Measurements from ENCODE around the gene TMEM205.

Gene TMEM205

DNA sequence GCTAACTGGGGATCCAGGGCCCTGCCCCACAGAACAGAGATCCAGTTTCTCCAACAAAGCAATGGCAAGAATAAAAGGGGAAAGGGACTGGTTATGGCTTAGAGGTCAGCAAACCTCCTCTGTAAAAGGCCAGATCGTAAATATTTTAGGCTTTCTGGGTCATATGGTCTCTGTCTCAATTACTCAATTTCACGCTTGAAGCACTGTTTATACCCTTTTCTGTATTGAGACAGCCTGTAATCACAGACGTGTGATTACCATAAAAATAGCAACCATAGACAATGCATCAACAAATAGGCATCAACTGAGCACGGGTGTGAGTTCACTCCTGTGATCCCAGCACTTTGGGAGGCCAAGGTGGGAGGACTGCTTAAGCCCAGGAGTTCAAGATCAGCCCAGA lies 15.9 kb downstream of the TMEM205 start:
- no peak for DNase-seq
- peak overlapping the region; percentile 80 for H3K27ac Mint-ChIP-seq
- H3K4me1 Mint-ChIP-seq, result peaks cover 8% of the 10 kb centered on the region
- H3K4me3 Mint-ChIP-seq, result no peak overlapping the region
- H3K27me3 Mint-ChIP-seq (ENCODE audit: low read depth, poor library complexity), result no peaks in the 10 kb centered on the region
- TF ChIP-seq CTCF (IDR thresholded peaks at IDR 0.05), result no peak
- H3K9me3 Mint-ChIP-seq, result no peaks in the 10 kb centered on the region
- peaks cover 39% of the 10 kb centered on the region for H3K36me3 Mint-ChIP-seq (ENCODE audit: low read depth)

GRCh38 chr19:11325544-11325943 lies 20.5 kb downstream of the TMEM205 start:
- no peak overlapping the region for H3K4me3 Mint-ChIP-seq
- DNase-seq, result no peak
- TF ChIP-seq CTCF (IDR thresholded peaks at IDR 0.05), result no peak
- H3K4me1 Mint-ChIP-seq, result peaks cover 50% of the 10 kb centered on the region
- H3K27ac Mint-ChIP-seq, result no peak overlapping the region
- H3K36me3 Mint-ChIP-seq (ENCODE audit: low read depth), result peaks cover 21% of the 10 kb centered on the region
- no peaks in the 10 kb centered on the region for H3K9me3 Mint-ChIP-seq
- H3K27me3 Mint-ChIP-seq (ENCODE audit: low read depth, poor library complexity), result no peaks in the 10 kb centered on the region

- H3K4me1 Mint-ChIP-seq, result peaks cover 46% of the 10 kb centered on the region
- peak overlapping the region; percentile 86 for H3K27ac Mint-ChIP-seq
- no peak for TF ChIP-seq CTCF (IDR thresholded peaks at IDR 0.05)
- no peak for DNase-seq
- no peaks in the 10 kb centered on the region for H3K9me3 Mint-ChIP-seq
- H3K4me3 Mint-ChIP-seq, result no peak overlapping the region
- H3K27me3 Mint-ChIP-seq (ENCODE audit: low read depth, poor library complexity), result no peaks in the 10 kb centered on the region
- peaks cover 16% of the 10 kb centered on the region for H3K36me3 Mint-ChIP-seq (ENCODE audit: low read depth)
Measured at GRCh38 chr19:11324748-11325389, 21.2 kb downstream of the TMEM205 start.

DNA sequence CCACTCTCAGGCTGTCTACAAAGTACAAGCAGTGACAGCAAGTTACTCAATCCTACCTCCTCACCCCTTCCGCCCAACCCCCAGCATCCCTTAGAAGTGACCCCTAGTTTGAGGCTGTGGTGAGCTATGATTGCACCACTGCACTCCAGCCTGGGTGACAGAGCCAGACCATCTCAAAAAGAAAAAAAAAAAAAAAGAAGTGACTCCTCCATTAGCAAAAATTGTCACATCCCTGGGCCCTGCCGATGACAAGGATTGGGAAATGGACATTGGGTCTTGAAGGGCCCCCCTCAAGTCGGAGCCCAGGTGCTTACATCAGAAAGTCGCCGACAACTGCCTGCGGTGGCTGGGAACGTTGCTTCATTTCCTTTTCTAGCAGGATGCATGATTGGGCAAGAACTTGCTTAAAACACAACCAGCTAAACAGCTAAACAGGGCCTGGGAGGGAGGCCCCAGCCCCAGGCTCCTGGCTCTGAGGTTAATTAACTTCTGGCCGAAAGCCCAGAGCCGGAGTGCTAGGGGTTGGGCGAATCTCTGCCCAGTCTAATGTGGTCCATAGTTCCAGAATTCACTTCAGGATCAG lies 21.9 kb downstream of the TMEM205 start:
- Mint-ChIP-seq H3K27me3 (ENCODE audit: low read depth, poor library complexity) (no peaks in the 10 kb centered on the region), H3K4me3 (no peak overlapping the region), H3K36me3 (ENCODE audit: low read depth) (peaks cover 15% of the 10 kb centered on the region), H3K4me1 (peaks cover 47% of the 10 kb centered on the region), H3K27ac (peak overlapping the region; percentile 86), H3K9me3 (peaks cover 3% of the 10 kb centered on the region)
- DNase-seq, result no peak
- no peak for TF ChIP-seq CTCF (IDR thresholded peaks at IDR 0.05)

GRCh38 chr19:11323601-11324078 lies 22.4 kb downstream of the TMEM205 start:
- Mint-ChIP-seq H3K27ac (peak overlapping the region; percentile 86), H3K9me3 (peaks cover 6% of the 10 kb centered on the region), H3K27me3 (ENCODE audit: low read depth, poor library complexity) (no peaks in the 10 kb centered on the region), H3K4me1 (peaks cover 49% of the 10 kb centered on the region), H3K36me3 (ENCODE audit: low read depth) (peaks cover 15% of the 10 kb centered on the region), H3K4me3 (no peak overlapping the region)
- DNase-seq, result no peak
- TF ChIP-seq CTCF (IDR thresholded peaks at IDR 0.05), result no peak

Measured in nephron progenitor cell (in vitro differentiated cells).